ENCODE measurements around the gene KRTAP1-4. TPM values are rescaled to one million over a fixed set of nuclear protein-coding genes. Genes with fewer than 3 reads are reported as not detected.

KRTAP1-4 gene
- total and polyA plus RNA-seq, 2 donors (not counting 3 experiments of a cell fraction or from before 2014, with no cell fraction given), result not detected

DNA sequence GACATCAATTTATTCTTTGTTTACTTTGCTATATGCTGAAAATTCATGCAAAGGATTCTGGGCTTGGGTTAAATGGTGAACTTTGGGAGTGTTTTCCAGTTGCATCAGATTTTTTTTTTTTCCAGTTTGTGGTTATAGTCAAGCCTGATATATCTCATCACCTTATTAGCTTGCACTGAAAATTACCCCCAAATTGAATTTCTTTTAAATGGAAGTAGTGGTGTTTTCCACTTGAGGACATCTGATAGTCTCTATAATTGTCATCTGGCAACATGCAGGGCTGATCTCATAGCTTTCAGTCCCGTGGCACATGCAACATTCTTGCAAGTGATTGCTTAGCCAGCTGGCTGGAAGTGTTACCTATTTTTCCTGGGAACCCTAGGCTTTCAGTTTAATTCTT is 16.4 kb downstream of the KRTAP1-4 start:
- CTCF ChIA-PET, result interaction anchor here (0.6 kb wide), 1 partner anchor 635 kb away, joined by 4 read pairs; no protein-coding TSS in a partner anchor
- no peak overlapping the region for H3K4me2 ChIP-seq (ENCODE audit: insufficient read depth, low read length)
- POLR2A ChIA-PET, result no interaction called here

More for the DNA sequence above, 16.4 kb downstream of the KRTAP1-4 start:
- H3K27me3 ChIP-seq (ENCODE audit: control insufficient read depth in 2 of 2, insufficient read depth in 2 of 2, low read length in 2 of 2), result peaks cover 0 to 1% of the 10 kb centered on the region in 2 experiments
- H3K36me3 ChIP-seq (ENCODE audit: control insufficient read depth in 2 of 2, extremely low read depth in 1 of 2, insufficient read depth in 2 of 2, low read length in 2 of 2), result no peaks in the 10 kb centered on the region
- H3K4me3 ChIP-seq (replicated peaks in 1 of 3; ENCODE audit: insufficient read depth in 1 of 3, low read depth in 1 of 3, low read length in 3 of 3), result no peak overlapping the region
- H3K9me3 ChIP-seq (replicated peaks; ENCODE audit: control insufficient read depth, insufficient read depth, low read length), result no peaks in the 10 kb centered on the region
- dilution Hi-C loops (cut with MboI; ENCODE audit: extremely low pct_ligation_motif_present, low sequenced_read_pairs) (no loop called here), intact Hi-C loops (cut with micrococcal nuclease) (no loop called here)
- H3K9me1 ChIP-seq (replicated peaks; ENCODE audit: control insufficient read depth, extremely low read depth, insufficient read depth, low read length), result no peaks in the 10 kb centered on the region
- H3K9ac ChIP-seq (replicated peaks; ENCODE audit: extremely low read depth, insufficient read depth, low read length), result no peak overlapping the region
- BruUV-seq (replicated peaks), result no TSS peak
- H2AFZ ChIP-seq (ENCODE audit: low read depth, low read length), result no peak overlapping the region
- no peak for TF ChIP-seq FOS (IDR thresholded peaks at IDR 0.05; ENCODE audit: borderline replicate concordance, insufficient read depth, low read length)
- TF ChIP-seq, protein P1, sequence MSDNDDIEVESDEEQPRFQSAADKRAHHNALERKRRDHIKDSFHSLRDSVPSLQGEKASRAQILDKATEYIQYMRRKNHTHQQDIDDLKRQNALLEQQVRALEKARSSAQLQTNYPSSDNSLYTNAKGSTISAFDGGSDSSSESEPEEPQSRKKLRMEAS (IDR thresholded peaks at IDR 0.05; ENCODE audit: insufficient read depth, insufficient read length), result no peak
- no peak for TF ChIP-seq POLR2AphosphoS5 (IDR thresholded peaks at IDR 0.05; ENCODE audit: insufficient read depth, low read depth, low read length)
- TF ChIP-seq GATA2 (IDR thresholded peaks at IDR 0.05; ENCODE audit: insufficient read depth, insufficient read length, low read depth, low read length), result no peak
- no peak for TF ChIP-seq EZH2 (IDR thresholded peaks at IDR 0.05; ENCODE audit: borderline replicate concordance, low read depth, low read length, severe bottlenecking)
- no peak for TF ChIP-seq MYC (IDR thresholded peaks at IDR 0.05; ENCODE audit: low read depth, low read length)
- TF ChIP-seq, protein P2, sequence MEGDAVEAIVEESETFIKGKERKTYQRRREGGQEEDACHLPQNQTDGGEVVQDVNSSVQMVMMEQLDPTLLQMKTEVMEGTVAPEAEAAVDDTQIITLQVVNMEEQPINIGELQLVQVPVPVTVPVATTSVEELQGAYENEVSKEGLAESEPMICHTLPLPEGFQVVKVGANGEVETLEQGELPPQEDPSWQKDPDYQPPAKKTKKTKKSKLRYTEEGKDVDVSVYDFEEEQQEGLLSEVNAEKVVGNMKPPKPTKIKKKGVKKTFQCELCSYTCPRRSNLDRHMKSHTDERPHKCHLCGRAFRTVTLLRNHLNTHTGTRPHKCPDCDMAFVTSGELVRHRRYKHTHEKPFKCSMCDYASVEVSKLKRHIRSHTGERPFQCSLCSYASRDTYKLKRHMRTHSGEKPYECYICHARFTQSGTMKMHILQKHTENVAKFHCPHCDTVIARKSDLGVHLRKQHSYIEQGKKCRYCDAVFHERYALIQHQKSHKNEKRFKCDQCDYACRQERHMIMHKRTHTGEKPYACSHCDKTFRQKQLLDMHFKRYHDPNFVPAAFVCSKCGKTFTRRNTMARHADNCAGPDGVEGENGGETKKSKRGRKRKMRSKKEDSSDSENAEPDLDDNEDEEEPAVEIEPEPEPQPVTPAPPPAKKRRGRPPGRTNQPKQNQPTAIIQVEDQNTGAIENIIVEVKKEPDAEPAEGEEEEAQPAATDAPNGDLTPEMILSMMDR (IDR thresholded peaks at IDR 0.05; ENCODE audit: extremely low read depth in 1 of 2, insufficient read depth in 1 of 2, low read depth in 1 of 2, low read length in 2 of 2), result no peak
- TF ChIP-seq POLR2A (IDR thresholded peaks at IDR 0.05; ENCODE audit: low read depth, low read length), result no peak
- TF ChIP-seq JUN (IDR thresholded peaks at IDR 0.05; ENCODE audit: borderline replicate concordance, insufficient read depth, insufficient read length, low read depth), result no peak
- H3K27ac ChIP-seq (ENCODE audit: insufficient read depth, low read depth, low read length), result no peak overlapping the region
- no peaks in the 10 kb centered on the region for H4K20me1 ChIP-seq (replicated peaks; ENCODE audit: control insufficient read depth, extremely low read depth, insufficient read depth, low read length)
- H3K79me2 ChIP-seq (ENCODE audit: control insufficient read depth, insufficient read depth, low read length), result no peaks in the 10 kb centered on the region
- no peaks in the 10 kb centered on the region for H3K4me1 ChIP-seq (ENCODE audit: control insufficient read depth, extremely low read depth, insufficient read depth, low read length)
- no peak for FAIRE-seq
- no peak for DNase-seq (ENCODE audit: low read depth, low spot score)

Measured in endothelial cell of umbilical vein (primary cell).